ENCODE measurements around the gene CHERP.

GRCh38 chr19:16482745-16483144 is 59.5 kb downstream of the CHERP start:
- no peak for TF ChIP-seq GATA3 (IDR thresholded peaks at IDR 0.05; ENCODE audit: low read depth, low read length)
- TF ChIP-seq GATA2 (IDR thresholded peaks at IDR 0.05; ENCODE audit: low read depth, low read length), result no peak

Data from SH-SY5Y (cell line).